HG03060 (cell line): ENCODE results near the gene TBX4.
"Not testable (repeated sequence)": the region's sequence is repeated elsewhere in the genome, so short reads cannot be mapped to it uniquely, and the experiment has no call there.

Experiments used
- ATAC-seq: cut with Tn5 transposase; IDR thresholded peaks from one replicate; pipeline ENCODE4 v1.9.1; 2021; ENCODE audit warnings: low read depth, moderate number of reproducible peaks; ENCODE audit not compliant: unreplicated experiment

The TBX4 gene

GRCh38 chr17:61517843-61518606, 65.8 kb downstream of the TBX4 start:
- ATAC-seq = no peak

DNA sequence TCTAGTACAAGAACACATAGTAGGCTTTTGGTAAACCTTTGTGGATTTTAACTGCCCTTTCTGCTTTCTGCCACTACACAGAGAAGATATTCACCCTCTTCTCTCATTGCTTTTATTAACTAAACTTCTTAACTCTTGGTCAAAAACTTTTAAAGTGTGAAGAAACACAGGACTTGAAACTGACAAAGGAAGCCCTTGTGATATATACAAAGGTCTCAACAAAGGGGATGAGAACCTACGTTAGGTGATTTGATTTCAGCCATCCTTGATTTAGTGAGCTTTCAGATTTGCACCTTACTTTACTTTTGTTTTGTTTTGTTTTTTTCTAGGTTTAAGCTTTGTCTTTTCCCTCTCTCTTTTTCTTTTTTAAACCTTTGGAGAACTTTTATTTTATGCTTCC, 66.9 kb downstream of the TBX4 start:
- no peak for ATAC-seq

- no peak for ATAC-seq
Observed at GRCh38 chr17:61519754-61520440, 67.7 kb downstream of the TBX4 start.

DNA sequence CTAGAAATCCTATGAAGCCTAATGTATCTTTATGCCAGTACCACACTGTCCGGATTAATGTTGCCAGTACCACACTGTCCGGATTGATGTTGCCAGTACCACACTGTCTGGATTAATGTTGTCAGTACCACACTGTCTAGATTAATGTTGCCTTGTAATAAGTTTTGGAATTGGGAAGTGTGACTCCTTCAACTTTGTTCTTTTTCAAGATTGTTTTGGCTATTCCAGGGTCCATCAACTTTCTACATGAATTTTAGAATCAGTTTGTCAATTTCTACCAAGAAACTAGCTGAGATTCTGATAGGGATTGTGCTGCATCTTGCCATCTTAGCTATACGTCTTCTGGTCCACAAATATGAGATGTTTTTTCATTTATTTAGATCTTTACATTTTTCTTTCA, 68.7 kb downstream of the TBX4 start:
- no peak for ATAC-seq

- ATAC-seq = no peak
Observed at GRCh38 chr17:61522088-61522487, 69.9 kb downstream of the TBX4 start.

- no peak for ATAC-seq
Observed at GRCh38 chr17:61524319-61524718, 72.1 kb downstream of the TBX4 start.

- ATAC-seq = not testable (repeated sequence)
Observed at GRCh38 chr17:61527441-61527840, 75.2 kb downstream of the TBX4 start.

GRCh38 chr17:61528171-61528570, 75.9 kb downstream of the TBX4 start:
- no peak for ATAC-seq

GRCh38 chr17:61531223-61531622, 79.0 kb downstream of the TBX4 start:
- no peak for ATAC-seq

DNA sequence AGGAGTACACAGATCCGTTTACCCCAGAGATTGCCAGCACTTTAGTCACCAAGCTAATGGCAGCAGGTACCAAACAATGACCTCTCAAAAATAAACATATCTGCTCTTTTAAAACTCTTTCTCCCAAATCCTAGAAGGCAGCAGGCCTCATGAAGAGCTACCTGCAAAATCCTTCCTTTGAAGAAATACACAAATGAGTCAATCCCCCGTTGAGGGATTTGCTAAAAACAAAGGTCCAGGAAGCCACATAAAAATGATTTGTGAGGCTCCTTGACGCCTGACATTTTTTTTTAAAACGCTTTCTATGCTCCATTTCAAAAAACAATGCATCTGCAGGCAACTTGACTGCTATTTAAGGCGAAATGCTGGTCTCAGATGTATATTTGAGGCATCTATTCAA, 80.6 kb downstream of the TBX4 start:
- ATAC-seq = no peak

DNA sequence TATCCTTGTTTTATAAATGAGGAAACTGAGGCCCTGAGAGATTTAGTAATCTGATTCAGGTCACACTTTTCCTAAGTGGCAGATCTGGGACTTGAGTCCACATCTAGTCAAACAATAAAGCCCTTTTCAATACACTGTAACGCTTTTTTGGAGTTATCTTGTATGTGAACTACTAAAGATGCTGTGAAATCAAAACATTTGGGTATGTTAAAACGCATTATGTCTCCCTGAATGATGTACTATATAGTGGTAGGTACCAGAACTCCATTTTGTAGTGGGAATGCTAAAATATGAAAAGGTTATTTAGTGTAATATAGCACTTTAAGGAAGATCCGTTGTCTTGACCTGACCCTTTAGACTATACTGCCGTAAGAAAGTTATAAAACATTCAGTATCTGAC, 81.6 kb downstream of the TBX4 start:
- ATAC-seq = no peak

GRCh38 chr17:61534414-61534813, 82.2 kb downstream of the TBX4 start:
- ATAC-seq = no peak
